ENCODE measurements around the gene BCR. TPM values are rescaled to one million over a fixed set of nuclear protein-coding genes. Genes with fewer than 3 reads are reported as not detected.

Gene BCR
- total and polyA plus RNA-seq, 2 donors from 2014 or later = 45.0 to 97.7 TPM

DNA sequence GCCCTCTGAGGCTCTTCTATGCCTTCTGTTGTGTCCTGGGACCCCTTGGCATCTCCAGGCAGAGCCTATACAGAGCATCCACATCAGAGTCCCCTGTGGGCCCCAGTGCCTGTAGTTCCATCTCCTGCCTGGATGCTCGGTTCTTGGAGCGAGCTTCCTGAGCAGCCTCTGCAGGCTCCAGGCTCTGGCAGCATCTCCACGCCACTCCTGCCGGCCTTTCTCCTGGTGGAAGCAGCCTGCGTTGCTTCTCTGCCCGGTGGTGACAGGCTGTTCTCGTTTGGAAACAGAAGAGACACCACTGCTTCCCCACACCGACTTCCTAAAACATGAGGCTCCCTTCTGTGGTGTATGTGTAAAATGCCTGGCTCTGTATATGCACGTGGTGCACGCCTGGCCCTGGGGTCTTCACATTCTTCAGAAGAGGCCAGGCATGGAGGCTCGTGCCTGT lies 52.8 kb downstream of the BCR start:
- Histone ChIP-seq H3K9ac (ENCODE audit: low read length in 3 of 3) (no peak overlapping the region), H3K4me1 (ENCODE audit: control insufficient read depth in 2 of 3, insufficient read depth in 2 of 3, low read depth in 1 of 3, low read length in 3 of 3) (peaks cover 0 to 30% (median 13%) of the 10 kb centered on the region in 3 donors), H3K36me3 (ENCODE audit: control insufficient read depth in 2 of 3, insufficient read depth in 3 of 3, low read length in 3 of 3) (no peaks in the 10 kb centered on the region), H3K27ac (ENCODE audit: low read depth in 2 of 2, low read length in 2 of 2) (no peak overlapping the region), H3K27me3 (ENCODE audit: control insufficient read depth, insufficient read depth, low read length) (no peaks in the 10 kb centered on the region), H3K9me3 (ENCODE audit: control insufficient read depth in 2 of 3, insufficient read depth in 1 of 3, low read length in 3 of 3) (peaks cover 0 to 4% (median 0%) of the 10 kb centered on the region in 3 donors), H3K4me3 (ENCODE audit: low read length in 3 of 3) (no peak overlapping the region)
- DNase-seq = no peak
- intact Hi-C loops (cut with DNase I) = no loop called here
- TF ChIP-seq, protein P1, sequence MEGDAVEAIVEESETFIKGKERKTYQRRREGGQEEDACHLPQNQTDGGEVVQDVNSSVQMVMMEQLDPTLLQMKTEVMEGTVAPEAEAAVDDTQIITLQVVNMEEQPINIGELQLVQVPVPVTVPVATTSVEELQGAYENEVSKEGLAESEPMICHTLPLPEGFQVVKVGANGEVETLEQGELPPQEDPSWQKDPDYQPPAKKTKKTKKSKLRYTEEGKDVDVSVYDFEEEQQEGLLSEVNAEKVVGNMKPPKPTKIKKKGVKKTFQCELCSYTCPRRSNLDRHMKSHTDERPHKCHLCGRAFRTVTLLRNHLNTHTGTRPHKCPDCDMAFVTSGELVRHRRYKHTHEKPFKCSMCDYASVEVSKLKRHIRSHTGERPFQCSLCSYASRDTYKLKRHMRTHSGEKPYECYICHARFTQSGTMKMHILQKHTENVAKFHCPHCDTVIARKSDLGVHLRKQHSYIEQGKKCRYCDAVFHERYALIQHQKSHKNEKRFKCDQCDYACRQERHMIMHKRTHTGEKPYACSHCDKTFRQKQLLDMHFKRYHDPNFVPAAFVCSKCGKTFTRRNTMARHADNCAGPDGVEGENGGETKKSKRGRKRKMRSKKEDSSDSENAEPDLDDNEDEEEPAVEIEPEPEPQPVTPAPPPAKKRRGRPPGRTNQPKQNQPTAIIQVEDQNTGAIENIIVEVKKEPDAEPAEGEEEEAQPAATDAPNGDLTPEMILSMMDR (IDR thresholded peaks at IDR 0.05; ENCODE audit: borderline replicate concordance, extremely low read depth, insufficient read depth) = no peak
- FAIRE-seq = no peak

DNA sequence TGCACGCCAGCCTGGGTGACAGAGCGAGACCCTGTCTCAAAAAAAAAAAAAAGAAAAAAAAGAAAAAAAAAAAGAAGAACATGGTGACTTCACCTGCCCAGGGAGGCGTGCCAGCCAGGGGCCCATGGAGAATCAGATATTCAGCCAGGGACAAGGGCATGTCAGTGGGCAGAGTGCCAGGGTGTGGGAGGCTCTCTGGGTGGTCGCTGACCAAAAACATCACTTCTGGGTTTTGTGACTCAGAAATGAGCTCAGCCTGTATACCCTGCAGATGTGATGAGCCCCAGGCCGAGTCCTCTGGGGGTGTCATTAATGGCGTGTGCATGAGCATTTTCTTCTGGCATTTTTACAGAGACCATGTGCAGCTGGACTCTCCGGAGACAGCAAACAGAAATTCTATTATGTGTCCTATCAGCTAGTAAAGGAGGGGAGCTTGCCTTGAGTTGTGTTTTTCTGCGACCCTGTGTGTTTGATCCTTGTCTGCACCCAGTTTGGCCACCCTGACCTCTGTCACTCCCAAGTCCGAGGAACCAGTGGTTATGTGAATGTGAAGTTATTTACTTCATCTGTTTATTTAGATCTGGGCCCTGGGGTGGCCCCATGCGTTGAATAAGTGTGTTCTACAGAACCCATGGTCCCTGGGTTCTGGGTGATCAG lies 53.6 kb downstream of the BCR start:
- no peak overlapping the region for H3K4me3 ChIP-seq (ENCODE audit: low read length in 3 of 3)
- H3K27me3 ChIP-seq (ENCODE audit: control insufficient read depth, insufficient read depth, low read length) = no peaks in the 10 kb centered on the region
- H3K9ac ChIP-seq (ENCODE audit: low read length in 3 of 3) = no peak overlapping the region
- FAIRE-seq (no peak), DNase-seq (peak in 3 of 5 donors; percentile 44 to 82 (median 75))
- intact Hi-C loops (cut with DNase I) = no loop called here
- TF ChIP-seq, protein P1 (IDR thresholded peaks at IDR 0.05; ENCODE audit: borderline replicate concordance, extremely low read depth, insufficient read depth) = no peak
- peaks cover 0 to under 1% (median 0%) of the 10 kb centered on the region in 3 donors for H3K9me3 ChIP-seq (ENCODE audit: control insufficient read depth in 2 of 3, insufficient read depth in 1 of 3, low read length in 3 of 3)
- H3K27ac ChIP-seq (ENCODE audit: low read depth in 2 of 2, low read length in 2 of 2) = no peak overlapping the region
- H3K36me3 ChIP-seq (ENCODE audit: control insufficient read depth in 2 of 3, insufficient read depth in 3 of 3, low read length in 3 of 3) = no peaks in the 10 kb centered on the region
- H3K4me1 ChIP-seq (ENCODE audit: control insufficient read depth in 2 of 3, insufficient read depth in 2 of 3, low read depth in 1 of 3, low read length in 3 of 3) = peaks cover 0 to 30% (median 13%) of the 10 kb centered on the region in 3 donors

DNA sequence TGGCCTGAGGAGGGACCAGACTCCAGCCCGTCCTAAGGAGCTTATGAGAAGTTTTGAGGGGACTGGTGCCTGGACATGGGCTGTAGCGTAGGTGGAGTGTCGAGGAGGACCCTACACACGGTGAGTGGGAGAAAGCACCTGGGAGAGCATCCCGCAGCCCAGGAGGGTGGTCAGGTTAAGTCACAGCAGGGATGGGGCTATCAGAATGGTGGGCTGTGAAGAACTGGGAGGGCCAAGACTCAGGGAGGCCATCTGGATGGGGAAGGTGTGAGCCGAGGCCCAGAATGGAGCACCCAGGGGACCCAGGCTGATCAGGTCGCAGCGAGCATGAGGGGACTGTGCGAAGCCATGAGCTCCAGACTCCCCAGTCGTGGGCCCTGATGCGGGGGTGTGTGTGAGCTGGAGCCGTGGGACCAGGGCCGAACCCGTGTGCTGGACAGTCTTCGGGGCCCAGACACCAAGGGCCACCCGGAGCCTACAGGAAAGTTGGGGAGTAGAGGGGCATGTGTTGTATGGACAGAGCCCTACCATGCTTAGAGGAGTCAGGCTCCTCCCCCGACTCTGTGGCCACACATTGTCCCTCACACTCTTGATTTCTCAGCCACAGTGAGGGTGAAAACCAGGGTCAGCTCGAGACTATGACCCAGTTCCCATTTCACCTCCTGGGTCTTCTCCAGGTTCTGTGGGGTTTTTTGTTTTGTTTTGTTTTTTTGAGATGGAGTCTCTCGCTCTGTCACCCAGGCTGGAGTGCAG lies 54.3 kb downstream of the BCR start:
- intact Hi-C loops (cut with DNase I) = no loop called here
- TF ChIP-seq, protein P1 (IDR thresholded peaks at IDR 0.05; ENCODE audit: borderline replicate concordance, extremely low read depth, insufficient read depth) = no peak
- Histone ChIP-seq H3K27ac (ENCODE audit: low read depth in 2 of 2, low read length in 2 of 2) (no peak overlapping the region), H3K27me3 (ENCODE audit: control insufficient read depth, insufficient read depth, low read length) (no peaks in the 10 kb centered on the region), H3K9ac (ENCODE audit: low read length in 3 of 3) (no peak overlapping the region), H3K9me3 (ENCODE audit: control insufficient read depth in 2 of 3, insufficient read depth in 1 of 3, low read length in 3 of 3) (no peaks in the 10 kb centered on the region), H3K36me3 (ENCODE audit: control insufficient read depth in 2 of 3, insufficient read depth in 3 of 3, low read length in 3 of 3) (no peaks in the 10 kb centered on the region), H3K4me1 (ENCODE audit: control insufficient read depth in 2 of 3, insufficient read depth in 2 of 3, low read depth in 1 of 3, low read length in 3 of 3) (peaks cover 0 to 30% (median 13%) of the 10 kb centered on the region in 3 donors), H3K4me3 (ENCODE audit: low read length in 3 of 3) (no peak overlapping the region)
- FAIRE-seq (no peak), DNase-seq (no peak)
